Measurements from ENCODE around the gene LRRC74B. TPM values are rescaled to one million over a fixed set of nuclear protein-coding genes. Genes with fewer than 3 reads are reported as not detected.

The LRRC74B gene
- total RNA-seq, 2 experiments from 2014 or later: not detected

GRCh38 chr22:20997536-20998257 lies 48.0 kb upstream of the LRRC74B start:
- Mint-ChIP-seq H3K27ac (no peak overlapping the region), H3K9me3 (no peaks in the 10 kb centered on the region), H3K4me3 (no peak overlapping the region), H3K27me3 (no peaks in the 10 kb centered on the region), H3K4me1 (ENCODE audit: low read depth) (peaks cover 32% of the 10 kb centered on the region), H3K36me3 (ENCODE audit: low read depth) (peaks cover 43% of the 10 kb centered on the region)
- no peak overlapping the region for H3K27ac ChIP-seq (ENCODE audit: low read depth in 1 of 2, low read length in 2 of 2)
- intact Hi-C loops (cut with DNase I, micrococcal nuclease): no loop called here
- no peaks in the 10 kb centered on the region for H3K27me3 ChIP-seq (ENCODE audit: control insufficient read depth in 1 of 2, insufficient read depth in 2 of 2, low read length in 2 of 2)
- ChIA-PET CTCF (no interaction called here), POLR2A (interaction anchor here (3.6 kb wide), 1 partner anchor 16 kb away, joined by 25 read pairs; the partner anchor contains the start of gene LZTR1)
- ATAC-seq (ENCODE audit: poor library complexity): no peak
- peaks cover 60% of the 10 kb centered on the region for H3K36me3 ChIP-seq (ENCODE audit: insufficient read depth, low read length)
- TF ChIP-seq CTCF (IDR thresholded peaks at IDR 0.05): no peak
- H3K9me3 ChIP-seq (ENCODE audit: control insufficient read depth in 1 of 2, insufficient read depth in 1 of 2, low read length in 2 of 2): no peaks in the 10 kb centered on the region
- DNase-seq: peak in 1 of 14 experiments; percentile 14
- peaks cover 41% of the 10 kb centered on the region for H3K4me1 ChIP-seq (ENCODE audit: insufficient read depth, low read length)
- H3K4me3 ChIP-seq (ENCODE audit: low read length): no peak overlapping the region

GRCh38 chr22:20998411-20999336 lies 47.1 kb upstream of the LRRC74B start:
- H3K4me1 ChIP-seq (ENCODE audit: insufficient read depth, low read length): peaks cover 51% of the 10 kb centered on the region
- Mint-ChIP-seq H3K4me3 (peak overlapping the region; percentile 70), H3K27me3 (no peaks in the 10 kb centered on the region), H3K36me3 (ENCODE audit: low read depth) (peaks cover 43% of the 10 kb centered on the region), H3K9me3 (no peaks in the 10 kb centered on the region), H3K4me1 (ENCODE audit: low read depth) (peaks cover 42% of the 10 kb centered on the region), H3K27ac (peak overlapping the region; percentile 63)
- no peak overlapping the region for H3K4me3 ChIP-seq (ENCODE audit: low read length)
- no peaks in the 10 kb centered on the region for H3K9me3 ChIP-seq (ENCODE audit: control insufficient read depth in 1 of 2, insufficient read depth in 1 of 2, low read length in 2 of 2)
- ChIA-PET POLR2A (interaction anchor here (3.6 kb wide), 1 partner anchor 17 kb away, joined by 25 read pairs; the partner anchor contains the start of gene LZTR1), CTCF (no interaction called here)
- no peak overlapping the region for H3K27ac ChIP-seq (ENCODE audit: low read depth in 1 of 2, low read length in 2 of 2)
- peak in 1 of 14 experiments; percentile 12 for DNase-seq
- TF ChIP-seq CTCF (IDR thresholded peaks at IDR 0.05): no peak
- peaks cover 54% of the 10 kb centered on the region for H3K36me3 ChIP-seq (ENCODE audit: insufficient read depth, low read length)
- intact Hi-C loops (cut with DNase I, micrococcal nuclease): no loop called here
- no peak for ATAC-seq (ENCODE audit: poor library complexity)
- H3K27me3 ChIP-seq (ENCODE audit: control insufficient read depth in 1 of 2, insufficient read depth in 2 of 2, low read length in 2 of 2): no peaks in the 10 kb centered on the region

- no peak for ATAC-seq (ENCODE audit: poor library complexity)
- DNase-seq: peak in 1 of 14 experiments; percentile 26
- H3K27ac ChIP-seq (ENCODE audit: low read depth in 1 of 2, low read length in 2 of 2): peak overlapping the region; percentile 27 to 100
- no peaks in the 10 kb centered on the region for H3K27me3 ChIP-seq (ENCODE audit: control insufficient read depth in 1 of 2, insufficient read depth in 2 of 2, low read length in 2 of 2)
- no peaks in the 10 kb centered on the region for H3K9me3 Mint-ChIP-seq
- H3K4me3 Mint-ChIP-seq: peak overlapping the region; percentile 74
- intact Hi-C loops (cut with DNase I, micrococcal nuclease): loop anchor here in 1 of 2 experiments (5.0 kb wide), 4 partner anchors 142 to 882 kb away; partner anchors contain the start of genes PI4KA, RANBP1, SDF2L1 and SNAP29
- H3K4me1 ChIP-seq (ENCODE audit: insufficient read depth, low read length): peaks cover 54% of the 10 kb centered on the region
- no peak overlapping the region for H3K4me3 ChIP-seq (ENCODE audit: low read length)
- POLR2A ChIA-PET: interaction anchor here (3.6 kb wide), 1 partner anchor 18 kb away, joined by 25 read pairs; the partner anchor contains the start of gene LZTR1
- peaks cover 43% of the 10 kb centered on the region for H3K36me3 Mint-ChIP-seq (ENCODE audit: low read depth)
- peaks cover 49% of the 10 kb centered on the region for H3K36me3 ChIP-seq (ENCODE audit: insufficient read depth, low read length)
- TF ChIP-seq CTCF (IDR thresholded peaks at IDR 0.05): no peak
- H3K9me3 ChIP-seq (ENCODE audit: control insufficient read depth in 1 of 2, insufficient read depth in 1 of 2, low read length in 2 of 2): no peaks in the 10 kb centered on the region
- H3K27ac Mint-ChIP-seq: peak overlapping the region; percentile 97
- CTCF ChIA-PET: interaction anchor here (1.5 kb wide), 1 partner anchor 21 kb away, joined by 3 read pairs; no protein-coding TSS in a partner anchor
- H3K27me3 Mint-ChIP-seq: no peaks in the 10 kb centered on the region
- H3K4me1 Mint-ChIP-seq (ENCODE audit: low read depth): peaks cover 46% of the 10 kb centered on the region
Measured at GRCh38 chr22:20999350-21000206, 46.2 kb upstream of the LRRC74B start.

All from CD4-positive, alpha-beta T cell (primary cell).